ENCODE data around the gene CMTM4.

CMTM4 gene

DNA sequence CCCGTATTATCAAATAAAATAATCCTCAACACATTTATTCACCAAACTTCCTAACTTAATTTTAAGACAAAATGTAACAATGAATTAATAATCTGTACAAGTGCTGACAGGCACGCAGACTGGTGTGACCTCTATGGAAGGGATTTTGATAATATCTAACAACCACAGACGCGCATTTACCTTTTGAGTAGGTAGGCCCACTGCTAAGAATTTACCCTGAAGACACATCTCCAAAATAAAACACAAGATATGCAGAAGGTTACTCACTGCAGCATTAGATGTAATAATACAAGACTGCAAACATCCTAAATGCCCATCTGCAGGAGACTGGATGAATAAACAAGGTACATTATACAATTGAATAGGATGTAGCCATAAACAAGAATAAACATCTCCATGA lies 22.7 kb upstream of the CMTM4 start:
- Histone ChIP-seq H3K27me3 (ENCODE audit: control insufficient read depth, insufficient read depth, low read length) (no peaks in the 10 kb centered on the region), H3K9ac (ENCODE audit: low read length) (no peak overlapping the region), H3K4me3 (ENCODE audit: low read length) (no peak overlapping the region), H3K36me3 (ENCODE audit: control insufficient read depth, insufficient read depth, low read length) (peaks cover 18% of the 10 kb centered on the region), H3K27ac (ENCODE audit: low read depth, low read length) (no peak overlapping the region), H3K4me1 (ENCODE audit: control insufficient read depth, insufficient read depth, low read length) (no peaks in the 10 kb centered on the region)

- Histone ChIP-seq H3K4me1 (ENCODE audit: control insufficient read depth, insufficient read depth, low read length) (no peaks in the 10 kb centered on the region), H3K27ac (ENCODE audit: low read depth, low read length) (no peak overlapping the region), H3K4me3 (ENCODE audit: low read length) (no peak overlapping the region), H3K27me3 (ENCODE audit: control insufficient read depth, insufficient read depth, low read length) (no peaks in the 10 kb centered on the region), H3K36me3 (ENCODE audit: control insufficient read depth, insufficient read depth, low read length) (peaks cover 4% of the 10 kb centered on the region), H3K9ac (ENCODE audit: low read length) (no peak overlapping the region)
These were observed 21.2 kb upstream of the CMTM4 start for GRCh38 chr16:66717776-66718175.

GRCh38 chr16:66717112-66717675 lies 20.7 kb upstream of the CMTM4 start:
- Histone ChIP-seq H3K4me1 (ENCODE audit: control insufficient read depth, insufficient read depth, low read length) (no peaks in the 10 kb centered on the region), H3K27ac (ENCODE audit: low read depth, low read length) (no peak overlapping the region), H3K9ac (ENCODE audit: low read length) (no peak overlapping the region), H3K36me3 (ENCODE audit: control insufficient read depth, insufficient read depth, low read length) (no peaks in the 10 kb centered on the region), H3K27me3 (ENCODE audit: control insufficient read depth, insufficient read depth, low read length) (no peaks in the 10 kb centered on the region), H3K4me3 (ENCODE audit: low read length) (no peak overlapping the region)

GRCh38 chr16:66714654-66715307 lies 18.2 kb upstream of the CMTM4 start:
- Histone ChIP-seq H3K27ac (ENCODE audit: low read depth, low read length) (no peak overlapping the region), H3K36me3 (ENCODE audit: control insufficient read depth, insufficient read depth, low read length) (no peaks in the 10 kb centered on the region), H3K4me1 (ENCODE audit: control insufficient read depth, insufficient read depth, low read length) (no peaks in the 10 kb centered on the region), H3K9ac (ENCODE audit: low read length) (no peak overlapping the region), H3K4me3 (ENCODE audit: low read length) (no peak overlapping the region), H3K27me3 (ENCODE audit: control insufficient read depth, insufficient read depth, low read length) (no peaks in the 10 kb centered on the region)

GRCh38 chr16:66714062-66714461 lies 17.5 kb upstream of the CMTM4 start:
- H3K27ac ChIP-seq (ENCODE audit: low read depth, low read length): no peak overlapping the region
- no peaks in the 10 kb centered on the region for H3K36me3 ChIP-seq (ENCODE audit: control insufficient read depth, insufficient read depth, low read length)
- H3K4me3 ChIP-seq (ENCODE audit: low read length): no peak overlapping the region
- no peak overlapping the region for H3K9ac ChIP-seq (ENCODE audit: low read length)
- H3K27me3 ChIP-seq (ENCODE audit: control insufficient read depth, insufficient read depth, low read length): no peaks in the 10 kb centered on the region
- no peaks in the 10 kb centered on the region for H3K4me1 ChIP-seq (ENCODE audit: control insufficient read depth, insufficient read depth, low read length)

DNA sequence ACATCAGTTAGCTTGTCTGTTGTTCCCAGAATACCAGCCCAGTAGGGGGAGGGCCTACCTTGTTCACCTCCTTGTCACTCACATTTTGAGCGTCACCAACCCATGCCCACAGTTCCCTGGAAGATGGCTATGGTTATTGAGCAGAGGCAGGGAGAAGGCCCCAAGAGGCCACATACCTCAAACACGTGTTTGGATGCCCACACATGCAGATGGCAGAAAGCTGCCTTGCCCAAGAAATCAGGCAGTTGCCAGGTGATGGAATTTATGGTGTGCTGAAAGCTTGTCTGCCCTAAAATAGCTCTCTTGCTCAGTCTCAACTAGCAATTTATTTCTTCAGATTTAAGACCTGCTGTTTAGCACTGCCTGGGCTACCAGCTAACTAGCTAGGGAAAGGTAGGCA lies 16.5 kb upstream of the CMTM4 start:
- Histone ChIP-seq H3K9ac (ENCODE audit: low read length) (no peak overlapping the region), H3K27ac (ENCODE audit: low read depth, low read length) (no peak overlapping the region), H3K36me3 (ENCODE audit: control insufficient read depth, insufficient read depth, low read length) (no peaks in the 10 kb centered on the region), H3K27me3 (ENCODE audit: control insufficient read depth, insufficient read depth, low read length) (no peaks in the 10 kb centered on the region), H3K4me3 (ENCODE audit: low read length) (no peak overlapping the region), H3K4me1 (ENCODE audit: control insufficient read depth, insufficient read depth, low read length) (no peaks in the 10 kb centered on the region)

DNA sequence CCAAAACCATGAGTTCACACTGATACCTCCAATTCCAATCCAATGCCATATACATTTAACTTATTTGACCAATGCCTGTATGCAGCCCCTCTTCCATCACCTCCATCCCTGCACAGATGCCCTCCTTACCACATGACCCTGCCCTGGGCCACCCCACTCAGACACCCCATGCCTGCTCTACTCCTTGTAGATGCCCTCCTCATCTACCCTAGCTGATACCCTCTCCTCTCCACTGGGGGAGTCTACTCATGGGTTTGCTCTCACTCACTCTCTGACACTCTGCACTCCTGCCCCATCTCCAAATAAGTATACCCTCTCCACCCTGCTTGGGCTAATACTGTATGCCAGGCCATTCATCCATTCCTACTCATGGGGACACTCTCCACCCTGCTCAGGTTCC lies 16.0 kb upstream of the CMTM4 start:
- Histone ChIP-seq H3K9ac (ENCODE audit: low read length) (no peak overlapping the region), H3K27ac (ENCODE audit: low read depth, low read length) (no peak overlapping the region), H3K27me3 (ENCODE audit: control insufficient read depth, insufficient read depth, low read length) (no peaks in the 10 kb centered on the region), H3K4me1 (ENCODE audit: control insufficient read depth, insufficient read depth, low read length) (no peaks in the 10 kb centered on the region), H3K4me3 (ENCODE audit: low read length) (no peak overlapping the region), H3K36me3 (ENCODE audit: control insufficient read depth, insufficient read depth, low read length) (no peaks in the 10 kb centered on the region)

GRCh38 chr16:66711581-66711980 lies 15.0 kb upstream of the CMTM4 start:
- Histone ChIP-seq H3K4me1 (ENCODE audit: control insufficient read depth, insufficient read depth, low read length) (no peaks in the 10 kb centered on the region), H3K36me3 (ENCODE audit: control insufficient read depth, insufficient read depth, low read length) (no peaks in the 10 kb centered on the region), H3K4me3 (ENCODE audit: low read length) (no peak overlapping the region), H3K27me3 (ENCODE audit: control insufficient read depth, insufficient read depth, low read length) (no peaks in the 10 kb centered on the region), H3K9ac (ENCODE audit: low read length) (no peak overlapping the region), H3K27ac (ENCODE audit: low read depth, low read length) (no peak overlapping the region)

DNA sequence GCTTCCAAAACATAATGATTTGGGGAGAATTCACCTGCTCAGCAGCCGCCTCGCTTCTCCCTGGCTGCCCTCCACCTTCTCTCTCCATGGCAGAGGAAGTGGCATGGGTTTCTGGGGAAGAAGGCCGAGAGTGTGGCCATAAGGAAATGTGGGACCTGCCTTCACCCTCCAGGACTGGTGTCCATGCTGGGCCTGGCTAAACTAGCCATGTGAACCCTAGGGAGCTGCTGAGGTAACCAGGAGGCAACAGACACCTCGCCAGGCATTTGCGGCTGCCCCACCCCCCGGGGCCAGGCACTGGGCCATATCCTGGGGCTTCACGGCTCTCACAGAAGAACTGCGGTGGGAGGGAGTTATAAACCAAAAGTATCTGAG lies 9.9 kb upstream of the CMTM4 start:
- Histone ChIP-seq H3K9ac (ENCODE audit: low read length) (peak overlapping the region; percentile 51), H3K36me3 (ENCODE audit: control insufficient read depth, insufficient read depth, low read length) (no peaks in the 10 kb centered on the region), H3K4me1 (ENCODE audit: control insufficient read depth, insufficient read depth, low read length) (no peaks in the 10 kb centered on the region), H3K27me3 (ENCODE audit: control insufficient read depth, insufficient read depth, low read length) (no peaks in the 10 kb centered on the region), H3K4me3 (ENCODE audit: low read length) (peak overlapping the region; percentile 13), H3K27ac (ENCODE audit: low read depth, low read length) (peak overlapping the region; percentile 37)

GRCh38 chr16:66705790-66706505 lies 9.4 kb upstream of the CMTM4 start:
- Histone ChIP-seq H3K36me3 (ENCODE audit: control insufficient read depth, insufficient read depth, low read length) (no peaks in the 10 kb centered on the region), H3K9ac (ENCODE audit: low read length) (no peak overlapping the region), H3K4me1 (ENCODE audit: control insufficient read depth, insufficient read depth, low read length) (no peaks in the 10 kb centered on the region), H3K4me3 (ENCODE audit: low read length) (peak overlapping the region; percentile 13), H3K27me3 (ENCODE audit: control insufficient read depth, insufficient read depth, low read length) (no peaks in the 10 kb centered on the region), H3K27ac (ENCODE audit: low read depth, low read length) (no peak overlapping the region)

DNA sequence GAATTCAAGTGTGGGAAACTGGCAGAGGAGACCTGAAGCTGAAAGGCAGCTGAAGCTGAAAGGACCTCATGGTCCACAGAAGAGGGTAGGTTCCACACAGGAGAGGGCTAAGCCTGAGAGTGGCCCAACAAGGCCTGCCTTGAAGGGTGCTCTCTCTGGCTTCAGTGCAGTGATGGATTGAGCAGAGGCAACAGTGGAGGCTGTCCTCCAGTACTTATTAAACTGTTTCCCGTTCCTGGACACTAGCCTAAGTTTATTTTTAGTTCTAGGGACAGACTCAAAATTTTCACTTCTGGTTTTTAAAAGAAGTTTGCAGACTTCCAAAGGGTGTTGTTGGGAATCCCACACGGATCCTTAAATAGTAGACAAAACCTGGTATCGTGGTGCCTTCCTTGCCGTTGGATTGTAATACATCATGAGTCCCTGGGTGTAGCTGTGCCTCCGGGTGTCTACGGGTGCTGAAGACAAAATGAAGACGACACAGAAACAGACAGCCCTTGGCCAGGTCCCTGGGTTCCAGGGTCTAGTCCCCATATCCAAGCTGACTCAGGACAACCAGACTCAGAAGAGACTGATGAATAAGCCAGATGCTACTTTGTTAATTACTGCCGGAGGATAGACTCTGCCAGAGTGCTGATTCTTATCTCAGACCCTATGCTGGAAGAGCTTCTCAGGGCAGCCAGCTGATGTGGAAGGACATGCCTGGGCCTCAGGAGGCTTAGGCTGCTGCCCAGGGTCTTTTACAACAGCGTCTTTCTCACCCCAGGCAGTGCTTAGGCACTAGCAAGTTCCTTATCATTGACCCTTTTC lies 7.1 kb upstream of the CMTM4 start:
- Histone ChIP-seq H3K9ac (ENCODE audit: low read length) (no peak overlapping the region), H3K27me3 (ENCODE audit: control insufficient read depth, insufficient read depth, low read length) (no peaks in the 10 kb centered on the region), H3K4me1 (ENCODE audit: control insufficient read depth, insufficient read depth, low read length) (no peaks in the 10 kb centered on the region), H3K4me3 (ENCODE audit: low read length) (no peak overlapping the region), H3K27ac (ENCODE audit: low read depth, low read length) (no peak overlapping the region), H3K36me3 (ENCODE audit: control insufficient read depth, insufficient read depth, low read length) (no peaks in the 10 kb centered on the region)

- H3K4me3 ChIP-seq (ENCODE audit: low read length): no peak overlapping the region
- H3K9ac ChIP-seq (ENCODE audit: low read length): no peak overlapping the region
- H3K27ac ChIP-seq (ENCODE audit: low read depth, low read length): no peak overlapping the region
- no peaks in the 10 kb centered on the region for H3K4me1 ChIP-seq (ENCODE audit: control insufficient read depth, insufficient read depth, low read length)
- no peaks in the 10 kb centered on the region for H3K36me3 ChIP-seq (ENCODE audit: control insufficient read depth, insufficient read depth, low read length)
- H3K27me3 ChIP-seq (ENCODE audit: control insufficient read depth, insufficient read depth, low read length): no peaks in the 10 kb centered on the region
These were observed 5.0 kb upstream of the CMTM4 start for GRCh38 chr16:66701516-66701915.
